ENCODE data around the gene ZNF507. TPM values are rescaled to one million over a fixed set of nuclear protein-coding genes. Genes with fewer than 3 reads are reported as not detected.

The ZNF507 gene
- total and polyA plus RNA-seq, 2 donors from 2014 or later = 3.4 to 23.5 TPM

DNA sequence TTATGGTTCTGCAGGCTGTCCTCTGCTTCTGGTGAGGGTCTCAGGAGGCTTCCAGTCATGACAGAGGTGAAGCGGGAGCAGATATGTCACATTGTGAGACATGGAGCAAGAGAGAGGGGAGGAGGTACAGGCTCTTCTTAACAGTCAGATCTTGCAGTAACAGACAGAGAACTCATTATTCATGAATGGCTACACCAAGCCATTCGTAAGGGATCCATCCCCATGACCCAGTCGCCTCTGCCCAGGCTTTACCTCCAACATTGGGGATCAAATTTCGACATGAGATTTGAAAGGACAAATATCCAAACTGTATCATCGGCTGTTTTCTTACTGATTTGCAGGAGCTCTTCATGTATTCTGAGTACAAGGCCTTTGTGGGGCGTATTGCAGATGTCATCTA lies 21.7 kb downstream of the ZNF507 start:
- TF ChIP-seq, protein P1, sequence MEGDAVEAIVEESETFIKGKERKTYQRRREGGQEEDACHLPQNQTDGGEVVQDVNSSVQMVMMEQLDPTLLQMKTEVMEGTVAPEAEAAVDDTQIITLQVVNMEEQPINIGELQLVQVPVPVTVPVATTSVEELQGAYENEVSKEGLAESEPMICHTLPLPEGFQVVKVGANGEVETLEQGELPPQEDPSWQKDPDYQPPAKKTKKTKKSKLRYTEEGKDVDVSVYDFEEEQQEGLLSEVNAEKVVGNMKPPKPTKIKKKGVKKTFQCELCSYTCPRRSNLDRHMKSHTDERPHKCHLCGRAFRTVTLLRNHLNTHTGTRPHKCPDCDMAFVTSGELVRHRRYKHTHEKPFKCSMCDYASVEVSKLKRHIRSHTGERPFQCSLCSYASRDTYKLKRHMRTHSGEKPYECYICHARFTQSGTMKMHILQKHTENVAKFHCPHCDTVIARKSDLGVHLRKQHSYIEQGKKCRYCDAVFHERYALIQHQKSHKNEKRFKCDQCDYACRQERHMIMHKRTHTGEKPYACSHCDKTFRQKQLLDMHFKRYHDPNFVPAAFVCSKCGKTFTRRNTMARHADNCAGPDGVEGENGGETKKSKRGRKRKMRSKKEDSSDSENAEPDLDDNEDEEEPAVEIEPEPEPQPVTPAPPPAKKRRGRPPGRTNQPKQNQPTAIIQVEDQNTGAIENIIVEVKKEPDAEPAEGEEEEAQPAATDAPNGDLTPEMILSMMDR (IDR thresholded peaks at IDR 0.05; ENCODE audit: borderline replicate concordance, extremely low read depth, insufficient read depth) = no peak
- Histone ChIP-seq H3K9me3 (ENCODE audit: control insufficient read depth in 2 of 3, insufficient read depth in 1 of 3, low read length in 3 of 3) (no peaks in the 10 kb centered on the region), H3K27me3 (ENCODE audit: control insufficient read depth, insufficient read depth, low read length) (no peaks in the 10 kb centered on the region), H3K36me3 (ENCODE audit: control insufficient read depth in 2 of 3, insufficient read depth in 3 of 3, low read length in 3 of 3) (peaks cover 0 to 12% (median 3%) of the 10 kb centered on the region in 3 donors), H3K4me3 (ENCODE audit: low read length in 3 of 3) (no peak overlapping the region), H3K9ac (ENCODE audit: low read length in 3 of 3) (no peak overlapping the region), H3K27ac (ENCODE audit: low read depth in 2 of 2, low read length in 2 of 2) (no peak overlapping the region), H3K4me1 (ENCODE audit: control insufficient read depth in 2 of 3, insufficient read depth in 2 of 3, low read depth in 1 of 3, low read length in 3 of 3) (peaks cover 0 to 4% (median 0%) of the 10 kb centered on the region in 3 donors)
- DNase-seq (no peak), FAIRE-seq (no peak)
- intact Hi-C loops (cut with DNase I) = no loop called here

DNA sequence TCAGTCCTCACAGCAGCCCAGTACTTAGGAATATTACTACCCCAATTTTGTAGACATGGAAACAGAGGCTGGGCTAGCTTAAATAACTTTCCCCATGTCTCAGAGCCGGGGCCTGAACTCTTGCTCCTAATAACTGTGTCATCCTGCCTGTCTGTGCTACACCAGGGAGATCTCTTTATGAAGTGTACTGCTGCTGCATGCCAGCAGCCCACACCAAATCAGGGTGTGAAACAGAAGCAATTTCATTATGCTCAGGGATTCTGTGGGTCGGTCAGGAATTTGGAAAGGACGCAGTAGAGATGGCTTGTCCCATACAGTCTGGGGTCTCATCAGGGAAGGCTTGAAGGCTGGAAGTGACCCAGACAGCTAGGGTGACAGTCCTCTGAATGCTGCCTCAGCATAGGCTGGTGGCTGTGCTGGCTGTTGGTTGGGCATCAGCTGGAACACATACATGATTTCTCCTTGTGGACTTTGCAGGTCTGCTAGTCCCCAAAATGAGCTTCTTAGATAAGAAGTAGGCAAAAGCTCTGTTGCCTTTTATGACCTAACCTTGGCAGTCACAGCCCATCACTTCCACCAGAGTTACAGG lies 22.6 kb downstream of the ZNF507 start:
- TF ChIP-seq, protein P1 (IDR thresholded peaks at IDR 0.05; ENCODE audit: borderline replicate concordance, extremely low read depth, insufficient read depth) = no peak
- no peak for DNase-seq
- Histone ChIP-seq H3K9me3 (ENCODE audit: control insufficient read depth in 2 of 3, insufficient read depth in 1 of 3, low read length in 3 of 3) (no peaks in the 10 kb centered on the region), H3K9ac (ENCODE audit: low read length in 3 of 3) (no peak overlapping the region), H3K4me1 (ENCODE audit: control insufficient read depth in 2 of 3, insufficient read depth in 2 of 3, low read depth in 1 of 3, low read length in 3 of 3) (peaks cover 0 to 2% (median 0%) of the 10 kb centered on the region in 3 donors), H3K27ac (ENCODE audit: low read depth in 2 of 2, low read length in 2 of 2) (no peak overlapping the region), H3K36me3 (ENCODE audit: control insufficient read depth in 2 of 3, insufficient read depth in 3 of 3, low read length in 3 of 3) (peaks cover 0 to 12% (median 5%) of the 10 kb centered on the region in 3 donors), H3K4me3 (ENCODE audit: low read length in 3 of 3) (no peak overlapping the region), H3K27me3 (ENCODE audit: control insufficient read depth, insufficient read depth, low read length) (no peaks in the 10 kb centered on the region)
- intact Hi-C loops (cut with DNase I) = no loop called here
- FAIRE-seq = no peak

DNA sequence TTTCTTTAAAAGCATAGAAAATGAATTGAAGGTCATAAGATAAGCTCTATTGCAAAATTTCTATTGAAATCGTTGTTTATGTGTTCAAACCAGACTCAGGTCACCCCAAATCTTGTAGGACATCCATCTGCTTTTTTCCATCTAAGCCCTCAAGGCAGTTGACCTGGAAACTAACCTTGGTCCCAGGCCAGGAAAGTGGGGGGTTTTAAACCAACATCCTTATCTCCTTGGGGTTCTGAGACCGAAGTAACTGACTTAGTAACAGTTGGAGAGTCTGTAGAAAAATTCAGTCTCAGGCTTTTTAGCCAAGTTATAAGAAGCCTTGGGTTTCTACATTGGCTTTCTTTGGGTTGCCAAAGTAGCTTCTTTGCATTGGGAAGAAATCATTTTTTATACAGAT lies 23.4 kb downstream of the ZNF507 start:
- H3K9me3 ChIP-seq (ENCODE audit: control insufficient read depth in 2 of 3, insufficient read depth in 1 of 3, low read length in 3 of 3) = no peaks in the 10 kb centered on the region

More for the DNA sequence above, 23.4 kb downstream of the ZNF507 start:
- no peaks in the 10 kb centered on the region for H3K27me3 ChIP-seq (ENCODE audit: control insufficient read depth, insufficient read depth, low read length)
- intact Hi-C loops (cut with DNase I) = no loop called here
- no peak overlapping the region for H3K27ac ChIP-seq (ENCODE audit: low read depth in 2 of 2, low read length in 2 of 2)
- no peak overlapping the region for H3K9ac ChIP-seq (ENCODE audit: low read length in 3 of 3)
- no peak overlapping the region for H3K4me3 ChIP-seq (ENCODE audit: low read length in 3 of 3)
- DNase-seq (no peak), FAIRE-seq (no peak)
- H3K36me3 ChIP-seq (ENCODE audit: control insufficient read depth in 2 of 3, insufficient read depth in 3 of 3, low read length in 3 of 3) = peaks cover 0 to 12% (median 5%) of the 10 kb centered on the region in 3 donors
- TF ChIP-seq, protein P1 (IDR thresholded peaks at IDR 0.05; ENCODE audit: borderline replicate concordance, extremely low read depth, insufficient read depth) = no peak
- H3K4me1 ChIP-seq (ENCODE audit: control insufficient read depth in 2 of 3, insufficient read depth in 2 of 3, low read depth in 1 of 3, low read length in 3 of 3) = peaks cover 0 to 4% (median 0%) of the 10 kb centered on the region in 3 donors

Data from kidney (tissue), 14 donors.